ENCODE measurements around the gene ASTL. TPM values are rescaled to one million over a fixed set of nuclear protein-coding genes. Genes with fewer than 3 reads are reported as not detected.

Gene ASTL
- total RNA-seq, 1 donor from 2014 or later, result not detected

DNA sequence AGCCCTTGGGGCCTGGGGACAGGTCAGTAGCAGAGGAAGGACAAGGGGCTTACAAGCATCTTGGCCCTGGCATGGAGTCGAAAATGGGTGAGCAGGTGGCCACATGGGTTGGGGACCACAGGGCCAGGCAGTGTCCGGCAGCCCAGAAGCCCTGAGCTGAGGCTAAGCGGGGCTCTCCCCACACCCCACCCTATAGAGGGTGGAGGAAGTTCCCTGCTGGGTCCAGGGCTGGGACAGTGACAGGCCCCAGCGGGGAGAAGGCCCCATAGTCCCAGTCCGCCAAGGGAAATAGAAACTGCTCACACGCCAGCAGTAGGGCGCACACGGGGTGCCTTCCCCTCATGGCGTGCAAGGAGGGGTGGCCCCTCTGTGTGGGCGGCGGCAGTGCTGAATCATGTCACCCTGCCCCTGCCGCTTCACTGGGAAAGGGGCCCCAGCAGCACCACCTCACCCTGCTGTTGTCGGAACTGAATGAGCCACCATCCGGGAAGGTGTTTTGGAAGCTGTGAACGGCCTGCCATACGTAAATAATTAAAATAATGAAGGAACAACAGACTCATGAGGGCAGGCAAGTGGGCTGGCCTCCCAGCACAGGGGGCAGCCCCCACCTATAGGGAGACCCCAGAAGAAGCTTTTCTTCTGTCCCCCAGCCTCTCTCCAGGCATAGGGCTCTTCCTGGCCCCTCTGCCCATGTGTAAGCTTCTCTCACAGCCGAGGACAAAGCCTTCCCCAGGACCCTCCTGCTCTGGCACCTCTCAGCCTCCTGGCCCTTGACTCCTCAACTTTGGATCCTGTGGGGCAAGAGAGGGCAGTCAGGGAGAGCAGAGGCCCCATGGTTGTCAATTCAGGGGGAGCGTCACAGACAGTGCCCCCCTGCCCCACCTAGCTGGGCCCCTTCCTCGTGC lies 19.6 kb upstream of the ASTL start:
- H3K9me3 Mint-ChIP-seq (ENCODE audit: unreplicated experiment), result peaks cover 5% of the 10 kb centered on the region
- peaks cover 55% of the 10 kb centered on the region for H3K27me3 Mint-ChIP-seq (ENCODE audit: low read depth, unreplicated experiment)
- Histone ChIP-seq H2AFZ (ENCODE audit: low read depth, low read length) (peak overlapping the region; percentile 4), H3K4me2 (ENCODE audit: low read length) (peak overlapping the region; percentile 48), H3K4me1 (ENCODE audit: insufficient read depth, low read length) (peaks cover 8% of the 10 kb centered on the region), H4K20me1 (ENCODE audit: insufficient read depth, low read length) (no peaks in the 10 kb centered on the region), H3K4me3 (ENCODE audit: insufficient read depth, low read depth, low read length) (no peak overlapping the region), H3K9me3 (ENCODE audit: insufficient read depth, low read depth, low read length) (no peaks in the 10 kb centered on the region), H3K9ac (ENCODE audit: low read length) (peak overlapping the region; percentile 18), H3K27ac (ENCODE audit: low read depth, low read length) (no peak overlapping the region), H3K79me2 (ENCODE audit: insufficient read depth, low read length) (no peaks in the 10 kb centered on the region), H3K27me3 (ENCODE audit: insufficient read depth, low read length) (no peaks in the 10 kb centered on the region), H3K36me3 (ENCODE audit: insufficient read depth, low read length) (no peaks in the 10 kb centered on the region)
- H3K27ac Mint-ChIP-seq (ENCODE audit: unreplicated experiment), result no peak overlapping the region
- TF ChIP-seq EZH2 (IDR thresholded peaks at IDR 0.05; ENCODE audit: insufficient read depth, low read length), result no peak
- TF ChIP-seq, protein P1, sequence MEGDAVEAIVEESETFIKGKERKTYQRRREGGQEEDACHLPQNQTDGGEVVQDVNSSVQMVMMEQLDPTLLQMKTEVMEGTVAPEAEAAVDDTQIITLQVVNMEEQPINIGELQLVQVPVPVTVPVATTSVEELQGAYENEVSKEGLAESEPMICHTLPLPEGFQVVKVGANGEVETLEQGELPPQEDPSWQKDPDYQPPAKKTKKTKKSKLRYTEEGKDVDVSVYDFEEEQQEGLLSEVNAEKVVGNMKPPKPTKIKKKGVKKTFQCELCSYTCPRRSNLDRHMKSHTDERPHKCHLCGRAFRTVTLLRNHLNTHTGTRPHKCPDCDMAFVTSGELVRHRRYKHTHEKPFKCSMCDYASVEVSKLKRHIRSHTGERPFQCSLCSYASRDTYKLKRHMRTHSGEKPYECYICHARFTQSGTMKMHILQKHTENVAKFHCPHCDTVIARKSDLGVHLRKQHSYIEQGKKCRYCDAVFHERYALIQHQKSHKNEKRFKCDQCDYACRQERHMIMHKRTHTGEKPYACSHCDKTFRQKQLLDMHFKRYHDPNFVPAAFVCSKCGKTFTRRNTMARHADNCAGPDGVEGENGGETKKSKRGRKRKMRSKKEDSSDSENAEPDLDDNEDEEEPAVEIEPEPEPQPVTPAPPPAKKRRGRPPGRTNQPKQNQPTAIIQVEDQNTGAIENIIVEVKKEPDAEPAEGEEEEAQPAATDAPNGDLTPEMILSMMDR (IDR thresholded peaks at IDR 0.05; ENCODE audit: insufficient read depth, low read depth, low read length), result no peak
- FAIRE-seq, result no peak
- no peak overlapping the region for H3K4me3 Mint-ChIP-seq (ENCODE audit: unreplicated experiment)
- DNase-seq (ENCODE audit: low read depth), result no peak
- H3K36me3 Mint-ChIP-seq (ENCODE audit: low read depth, unreplicated experiment), result no peaks in the 10 kb centered on the region
- no peaks in the 10 kb centered on the region for H3K4me1 Mint-ChIP-seq (ENCODE audit: low read depth, unreplicated experiment)

- FAIRE-seq (no peak), DNase-seq (ENCODE audit: low read depth) (no peak)
- Mint-ChIP-seq H3K4me3 (ENCODE audit: unreplicated experiment) (no peak overlapping the region), H3K4me1 (ENCODE audit: low read depth, unreplicated experiment) (no peaks in the 10 kb centered on the region), H3K36me3 (ENCODE audit: low read depth, unreplicated experiment) (no peaks in the 10 kb centered on the region), H3K27ac (ENCODE audit: unreplicated experiment) (no peak overlapping the region), H3K9me3 (ENCODE audit: unreplicated experiment) (peaks cover 5% of the 10 kb centered on the region), H3K27me3 (ENCODE audit: low read depth, unreplicated experiment) (peaks cover 56% of the 10 kb centered on the region)
- H3K4me3 ChIP-seq (ENCODE audit: insufficient read depth, low read depth, low read length), result no peak overlapping the region
- H3K9ac ChIP-seq (ENCODE audit: low read length), result no peak overlapping the region
- TF ChIP-seq, protein P1 (IDR thresholded peaks at IDR 0.05; ENCODE audit: insufficient read depth, low read depth, low read length), result no peak
- no peak for TF ChIP-seq EZH2 (IDR thresholded peaks at IDR 0.05; ENCODE audit: insufficient read depth, low read length)
- H3K36me3 ChIP-seq (ENCODE audit: insufficient read depth, low read length), result no peaks in the 10 kb centered on the region
- no peaks in the 10 kb centered on the region for H4K20me1 ChIP-seq (ENCODE audit: insufficient read depth, low read length)
- peaks cover 8% of the 10 kb centered on the region for H3K4me1 ChIP-seq (ENCODE audit: insufficient read depth, low read length)
- no peaks in the 10 kb centered on the region for H3K9me3 ChIP-seq (ENCODE audit: insufficient read depth, low read depth, low read length)
- H3K79me2 ChIP-seq (ENCODE audit: insufficient read depth, low read length), result no peaks in the 10 kb centered on the region
- H3K27me3 ChIP-seq (ENCODE audit: insufficient read depth, low read length), result no peaks in the 10 kb centered on the region
- no peak overlapping the region for H3K27ac ChIP-seq (ENCODE audit: low read depth, low read length)
- no peak overlapping the region for H2AFZ ChIP-seq (ENCODE audit: low read depth, low read length)
- H3K4me2 ChIP-seq (ENCODE audit: low read length), result peak overlapping the region; percentile 48
Observed at GRCh38 chr2:96156926-96157648, 18.8 kb upstream of the ASTL start.

Data from astrocyte (in vitro differentiated cells and primary cell).